ENCODE data around the gene COL6A1. TPM values are rescaled to one million over a fixed set of nuclear protein-coding genes. Genes with fewer than 3 reads are reported as not detected.

The COL6A1 gene
- total RNA-seq, 1 donor from 2014 or later: 12.6 TPM

- Mint-ChIP-seq H3K36me3 (no peaks in the 10 kb centered on the region), H3K9me3 (no peaks in the 10 kb centered on the region), H3K4me1 (peaks cover 23% of the 10 kb centered on the region), H3K27me3 (ENCODE audit: insufficient read depth, low read depth) (peaks cover 9% of the 10 kb centered on the region), H3K4me3 (no peak overlapping the region), H3K27ac (no peak overlapping the region)
- Histone ChIP-seq H3F3A (ENCODE audit: low read depth) (peaks cover 10% of the 10 kb centered on the region), H3K79me2 (ENCODE audit: low read depth) (no peaks in the 10 kb centered on the region), H3K27me3 (peaks cover 53% of the 10 kb centered on the region), H3K9ac (no peak overlapping the region), H3K4me3 (no peak overlapping the region), H3K4me1 (peaks cover 20% of the 10 kb centered on the region), H4K20me1 (ENCODE audit: low read depth) (no peaks in the 10 kb centered on the region), H3K27ac (no peak overlapping the region), H3K9me3 (ENCODE audit: low read depth) (no peaks in the 10 kb centered on the region), H2AFZ (replicated peaks) (peak overlapping the region; percentile 46), H3K36me3 (no peaks in the 10 kb centered on the region), H3K4me2 (no peak overlapping the region)
- peak; percentile 82 for DNase-seq (ENCODE audit: low spot score)
- peak; percentile 89 for TF ChIP-seq CTCF (IDR thresholded peaks at IDR 0.05)
- TF ChIP-seq EZH2 (IDR thresholded peaks at IDR 0.05): no peak
These were observed 10.6 kb upstream of the COL6A1 start for GRCh38 chr21:45970674-45971615.

GRCh38 chr21:45971616-45972352, 9.8 kb upstream of the COL6A1 start:
- H2AFZ ChIP-seq (replicated peaks): no peak overlapping the region
- peaks cover 20% of the 10 kb centered on the region for H3K4me1 ChIP-seq
- no peak overlapping the region for H3K4me2 ChIP-seq
- peaks cover 13% of the 10 kb centered on the region for H3K27me3 Mint-ChIP-seq (ENCODE audit: insufficient read depth, low read depth)
- no peak overlapping the region for H3K27ac Mint-ChIP-seq
- H3K36me3 Mint-ChIP-seq: no peaks in the 10 kb centered on the region
- no peaks in the 10 kb centered on the region for H4K20me1 ChIP-seq (ENCODE audit: low read depth)
- no peak overlapping the region for H3K9ac ChIP-seq
- no peak for DNase-seq (ENCODE audit: low spot score)
- H3F3A ChIP-seq (ENCODE audit: low read depth): peaks cover 10% of the 10 kb centered on the region
- H3K4me1 Mint-ChIP-seq: peaks cover 30% of the 10 kb centered on the region
- H3K36me3 ChIP-seq: no peaks in the 10 kb centered on the region
- H3K9me3 ChIP-seq (ENCODE audit: low read depth): no peaks in the 10 kb centered on the region
- no peak overlapping the region for H3K27ac ChIP-seq
- no peak for TF ChIP-seq EZH2 (IDR thresholded peaks at IDR 0.05)
- TF ChIP-seq EZH2phosphoT487 (IDR thresholded peaks at IDR 0.05): no peak
- no peak for TF ChIP-seq CTCF (IDR thresholded peaks at IDR 0.05)
- no peak overlapping the region for H3K4me3 ChIP-seq
- no peaks in the 10 kb centered on the region for H3K79me2 ChIP-seq (ENCODE audit: low read depth)
- no peak overlapping the region for H3K4me3 Mint-ChIP-seq
- H3K27me3 ChIP-seq: peaks cover 61% of the 10 kb centered on the region
- H3K9me3 Mint-ChIP-seq: no peaks in the 10 kb centered on the region

GRCh38 chr21:45972353-45972715, 9.2 kb upstream of the COL6A1 start:
- Histone ChIP-seq H3K4me3 (no peak overlapping the region), H4K20me1 (ENCODE audit: low read depth) (no peaks in the 10 kb centered on the region), H3F3A (ENCODE audit: low read depth) (peaks cover 10% of the 10 kb centered on the region), H3K27me3 (peaks cover 66% of the 10 kb centered on the region), H3K36me3 (no peaks in the 10 kb centered on the region), H2AFZ (replicated peaks) (no peak overlapping the region), H3K79me2 (ENCODE audit: low read depth) (no peaks in the 10 kb centered on the region), H3K4me2 (peak overlapping the region; percentile 83), H3K27ac (no peak overlapping the region), H3K9ac (no peak overlapping the region), H3K9me3 (ENCODE audit: low read depth) (no peaks in the 10 kb centered on the region), H3K4me1 (peaks cover 20% of the 10 kb centered on the region)
- H3K4me1 Mint-ChIP-seq: peaks cover 30% of the 10 kb centered on the region
- H3K27me3 Mint-ChIP-seq (ENCODE audit: insufficient read depth, low read depth): peaks cover 13% of the 10 kb centered on the region
- no peaks in the 10 kb centered on the region for H3K9me3 Mint-ChIP-seq
- H3K4me3 Mint-ChIP-seq: no peak overlapping the region
- no peak for DNase-seq (ENCODE audit: low spot score)
- no peaks in the 10 kb centered on the region for H3K36me3 Mint-ChIP-seq
- H3K27ac Mint-ChIP-seq: no peak overlapping the region
- no peak for TF ChIP-seq CTCF (IDR thresholded peaks at IDR 0.05)
- no peak for TF ChIP-seq EZH2 (IDR thresholded peaks at IDR 0.05)
- no peak for TF ChIP-seq EZH2phosphoT487 (IDR thresholded peaks at IDR 0.05)

Measured in neural progenitor cell (in vitro differentiated cells).